Renal cortex interstitium (tissue), 15 donors: ENCODE measurements around the gene ANKRD27. TPM values are rescaled to one million over a fixed set of nuclear protein-coding genes. Genes with fewer than 3 reads are reported as not detected.
A peak's percentile ranks its signal among the peaks of the same experiment; 100 is the strongest.
"Not testable (repeated sequence)": the region's sequence is repeated elsewhere in the genome, so short reads cannot be mapped to it uniquely, and the experiment has no call there.

Source experiments
- DNase-seq, 11 donors: peaks; one replicate each; pipeline ENCODE4 v3.0.0-alpha.2; 2013; ENCODE audit warnings: low read depth in 9 of 11, low spot score in 4 of 11; ENCODE audit errors: extremely low read depth in 1 of 11
- long read RNA-seq, 16 experiments: transcript quantifications; one replicate each; lab custom pipeline, GENCODE V29; 2026
- polyA plus RNA-seq, 3 donors: library from polyadenylated mRNA; unstranded; fragments of 120-200 nt; gene quantifications; one replicate each; pipeline ENCODE4 v1.2.1, GENCODE V29; 2013; ENCODE audit not compliant: insufficient read length in 3 of 3

Gene ANKRD27
- polyA plus RNA-seq: 10 to 100 TPM; 18.6 to 22.3 (median 18.9) TPM
- long read RNA-seq, donor 1: 0 reads
- long read RNA-seq, donor 2: 0 reads
- long read RNA-seq, donor 3, full-length matches to known transcripts: 2 of 2 reads
- long read RNA-seq, donor 3, partial matches to known transcripts: 0 of 2 reads
- long read RNA-seq, donor 3, other reads (novel, unspliced or antisense): 0 of 2 reads
- long read RNA-seq, donor 4: 0 reads
- long read RNA-seq, donor 5, full-length matches to known transcripts: 1 of 1 reads
- long read RNA-seq, donor 5, partial matches to known transcripts: 0 of 1 reads
- long read RNA-seq, donor 5, other reads (novel, unspliced or antisense): 0 of 1 reads
- long read RNA-seq, donor 6: 0 reads
- long read RNA-seq, donor 7, partial matches to known transcripts: 0 of 1 reads
- long read RNA-seq, donor 7, other reads (novel, unspliced or antisense): 0 of 1 reads
- long read RNA-seq, donor 8, full-length matches to known transcripts: 3 of 3 reads
- long read RNA-seq, donor 8, partial matches to known transcripts: 0 of 3 reads
- long read RNA-seq, donor 8, other reads (novel, unspliced or antisense): 0 of 3 reads
- long read RNA-seq, donor 9, partial matches to known transcripts: 0 of 1 reads
- long read RNA-seq, donor 9, other reads (novel, unspliced or antisense): 0 of 1 reads
- long read RNA-seq, donor 10: 0 reads
- long read RNA-seq, donor 11, full-length matches to known transcripts: 1 of 1 reads
- long read RNA-seq, donor 11, partial matches to known transcripts: 0 of 1 reads
- long read RNA-seq, donor 11, other reads (novel, unspliced or antisense): 0 of 1 reads
- long read RNA-seq, donor 12: 0 reads
- long read RNA-seq, donor 13, full-length matches to known transcripts: 2 of 64 reads
- long read RNA-seq, donor 13, partial matches to known transcripts: 62 of 64 reads
- long read RNA-seq, donor 13, other reads (novel, unspliced or antisense): 0 of 64 reads
- long read RNA-seq, donor 14, full-length matches to known transcripts: 1 of 1 reads
- long read RNA-seq, donor 14, partial matches to known transcripts: 0 of 1 reads
- long read RNA-seq, donor 14, other reads (novel, unspliced or antisense): 0 of 1 reads
- long read RNA-seq, donor 15: 0 reads
- long read RNA-seq, donor 16, partial matches to known transcripts: 16 of 17 reads
- long read RNA-seq, donor 16, other reads (novel, unspliced or antisense): 0 of 17 reads

DNA sequence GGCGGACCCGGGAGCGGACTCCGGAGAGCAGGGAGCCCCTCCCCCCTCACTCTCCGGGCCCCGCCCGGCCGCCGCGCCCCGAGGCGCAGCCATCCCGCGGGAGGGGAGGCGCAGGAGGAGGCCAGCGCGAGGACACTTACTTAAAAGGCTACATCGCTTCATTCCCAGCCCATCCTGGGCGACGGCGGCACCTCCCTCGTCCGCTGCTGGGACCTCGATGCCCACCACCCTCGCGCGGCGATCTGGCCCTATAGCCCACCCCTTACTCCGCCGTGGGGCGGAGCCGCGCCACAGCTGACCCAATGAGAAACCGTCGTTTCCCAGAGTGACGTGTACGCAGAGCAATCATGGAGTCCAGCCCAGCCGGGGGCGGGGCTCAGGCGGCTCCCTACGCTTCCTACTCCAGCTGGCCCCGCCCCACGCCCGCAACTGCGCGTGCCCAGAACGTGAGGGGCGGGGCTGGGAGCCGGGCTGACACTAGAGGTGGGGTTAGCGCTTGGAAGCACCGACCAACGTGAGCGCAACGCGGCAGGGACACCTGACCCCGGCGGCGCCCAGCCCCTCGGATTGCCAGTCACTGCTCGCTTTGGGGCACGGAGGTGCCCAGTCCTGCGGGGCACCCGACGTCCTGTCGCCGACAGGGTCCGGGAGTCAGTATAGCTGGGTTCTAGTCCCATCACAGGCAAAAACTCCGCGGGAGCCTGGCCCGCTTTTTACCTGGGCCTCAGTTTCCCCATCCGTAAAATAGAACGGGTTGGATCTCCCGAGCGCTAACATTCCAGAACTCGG lies at the start of gene ANKRD27:
Gene ANKRD27, minus strand, starts transcription at position 250 of the 789 bp plus-strand sequence. CDS start 16,165 bp downstream, outside the sequence.
- DNase-seq: peak; percentile 94 to 99 (median 98)

GRCh38 chr19:32720936-32721250 lies 45.9 kb upstream of the ANKRD27 start:
- no peak for DNase-seq

- DNase-seq: no peak
Observed at GRCh38 chr19:32720216-32720935, 45.4 kb upstream of the ANKRD27 start.

GRCh38 chr19:32719611-32720059 lies 44.7 kb upstream of the ANKRD27 start, which contains the start of gene TDRD12:
Gene TDRD12, plus strand, starts transcription at chr19:32719767. Its CDS starts 306 bp downstream, at chr19:32720073.
- DNase-seq: no peak

- DNase-seq: no peak
Observed at GRCh38 chr19:32718286-32718685, 43.3 kb upstream of the ANKRD27 start.

GRCh38 chr19:32717496-32717895 lies 42.5 kb upstream of the ANKRD27 start:
- DNase-seq: no peak

GRCh38 chr19:32716203-32716602 lies 41.2 kb upstream of the ANKRD27 start:
- not testable (repeated sequence) for DNase-seq

GRCh38 chr19:32711747-32712146 lies 36.8 kb upstream of the ANKRD27 start:
- DNase-seq: no peak

DNA sequence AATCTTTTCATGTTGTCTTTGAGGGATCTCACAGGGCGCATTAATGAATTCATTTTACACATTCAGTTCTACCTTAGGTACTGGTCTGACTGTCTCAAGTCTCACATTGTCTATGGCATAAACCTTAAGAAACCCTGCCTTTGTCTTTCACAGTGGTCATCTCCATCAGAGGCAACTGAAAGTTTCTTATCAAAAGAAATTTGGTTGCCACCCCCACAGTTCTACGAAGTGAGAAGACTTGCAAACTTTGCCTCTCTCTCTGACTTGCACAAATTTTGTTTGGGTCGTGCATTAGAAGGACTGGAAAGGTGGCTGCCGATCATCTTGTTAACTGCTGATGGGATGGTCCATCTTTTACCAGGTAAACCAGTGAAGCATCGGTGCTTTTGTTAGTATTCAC lies 34.1 kb upstream of the ANKRD27 start:
- DNase-seq: no peak

- no peak for DNase-seq
Observed at GRCh38 chr19:32708457-32708856, 33.5 kb upstream of the ANKRD27 start.

DNA sequence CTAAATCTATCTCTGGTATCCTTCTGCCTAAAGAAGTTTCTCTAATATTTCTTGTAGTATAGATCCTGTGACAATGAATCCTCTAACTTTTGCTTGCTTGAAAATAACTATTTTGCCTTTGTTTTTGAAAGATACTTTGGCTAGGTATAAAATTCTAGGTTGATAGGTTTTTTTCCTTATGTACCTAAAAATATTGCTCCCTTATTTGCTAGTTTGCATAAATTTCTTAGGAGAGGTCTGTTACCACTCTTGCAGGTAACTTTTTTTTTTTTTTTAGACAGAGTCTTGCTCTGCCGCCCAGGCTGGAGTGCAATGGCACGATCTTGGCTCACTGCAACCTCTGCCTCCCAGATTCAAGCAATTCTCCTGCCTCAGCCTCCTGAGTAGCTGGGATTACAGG lies 29.0 kb upstream of the ANKRD27 start:
- DNase-seq: not testable (repeated sequence)

GRCh38 chr19:32702010-32702409 lies 27.0 kb upstream of the ANKRD27 start:
- peak in 1 of 11 donors; percentile 37 for DNase-seq

- not testable (repeated sequence) for DNase-seq
Observed at GRCh38 chr19:32700129-32700528, 25.1 kb upstream of the ANKRD27 start.

- not testable (repeated sequence) for DNase-seq
Observed at GRCh38 chr19:32696771-32697170, 21.8 kb upstream of the ANKRD27 start.

GRCh38 chr19:32695506-32695905 lies 20.5 kb upstream of the ANKRD27 start:
- DNase-seq: not testable (repeated sequence)

DNA sequence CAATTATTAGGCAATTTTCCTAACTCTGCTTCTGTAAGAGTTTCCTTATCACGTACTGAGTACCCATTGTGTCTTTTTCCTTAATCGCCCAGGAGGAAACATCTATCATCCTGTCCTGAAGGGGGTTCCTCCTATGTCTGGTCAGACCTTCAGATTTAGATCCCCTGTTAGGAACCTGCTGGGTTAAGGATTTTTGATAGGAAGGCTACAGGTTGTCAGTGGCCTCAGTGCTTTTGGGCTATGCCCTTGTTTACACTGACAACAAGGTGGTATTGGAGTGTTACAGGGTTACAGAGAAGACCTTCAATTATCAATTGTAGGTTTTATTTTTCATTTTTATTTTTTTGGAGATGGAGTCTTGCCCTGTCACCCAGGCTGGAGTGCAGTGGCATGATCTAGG lies 19.9 kb upstream of the ANKRD27 start:
- not testable (repeated sequence) for DNase-seq

DNA sequence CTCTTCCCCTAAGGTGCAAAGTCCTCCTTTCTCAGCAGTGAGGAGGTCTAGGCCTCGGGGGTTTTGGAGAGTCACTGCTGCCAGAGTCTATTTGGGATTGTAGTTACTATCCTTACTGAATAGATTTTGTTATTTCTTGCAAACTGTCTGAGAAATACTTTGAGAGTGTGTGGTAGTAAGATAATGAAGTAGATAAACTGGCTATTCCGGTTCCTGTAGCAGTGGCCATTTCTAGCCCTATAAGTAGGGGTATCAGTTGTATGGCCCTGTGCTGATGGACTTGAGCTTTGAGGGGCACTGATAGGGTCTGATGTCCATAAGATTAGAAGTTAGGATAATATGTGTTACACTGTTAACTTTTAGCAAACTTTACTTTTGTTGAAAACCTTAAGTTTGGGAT lies 19.3 kb upstream of the ANKRD27 start:
- not testable (repeated sequence) for DNase-seq
